KMS-11 (cell line): ENCODE measurements around the gene MEGF6.

Experiments
- H2AFZ ChIP-seq: fragments of 200-600 bp; sonication (generic); 2 replicates; pipeline ENCODE4 v1.6.1; 2016; ENCODE audit warnings: antibody characterized with exemption, mixed run types, low read depth
- H3K27ac ChIP-seq: fragments of 200-600 bp; sonication (generic); 2 replicates; pipeline ENCODE4 v1.6.1; 2016; ENCODE audit warnings: mild to moderate bottlenecking, mixed run types
- H3K27me3 ChIP-seq: fragments of 200-600 bp; sonication (generic); 2 replicates; pipeline ENCODE4 v1.6.1; 2017; ENCODE audit warnings: mild to moderate bottlenecking, low read depth, mixed run types, moderate library complexity; ENCODE audit not compliant: insufficient read depth
- H3K36me3 ChIP-seq: fragments of 200-600 bp; sonication (generic); 2 replicates; pipeline ENCODE4 v1.6.1; 2017; ENCODE audit warnings: mild to moderate bottlenecking, mixed run types; ENCODE audit not compliant: insufficient read depth
- H3K4me1 ChIP-seq: fragments of 200-600 bp; sonication (generic); 2 replicates; pipeline ENCODE4 v1.6.1; 2016; ENCODE audit warnings: mild to moderate bottlenecking, low read depth, mixed run types; ENCODE audit not compliant: poor library complexity, severe bottlenecking
- H3K4me2 ChIP-seq: fragments of 200-600 bp; sonication (generic); 2 replicates; pipeline ENCODE4 v1.7.0; 2016; ENCODE audit warnings: mild to moderate bottlenecking, mixed run types
- H3K4me3 ChIP-seq: fragments of 200-600 bp; sonication (generic); IDR thresholded peaks from 2 replicates; pipeline ENCODE4 v1.6.1; 2017; ENCODE audit warnings: low read depth, low read length, mixed read lengths; ENCODE audit not compliant: insufficient read depth
- H3K79me2 ChIP-seq: fragments of 200-600 bp; sonication (generic); 2 replicates; pipeline ENCODE4 v1.6.1; 2016; ENCODE audit warnings: low read depth, mixed run types; ENCODE audit not compliant: insufficient read depth
- H3K9ac ChIP-seq: fragments of 200-600 bp; sonication (generic); 2 replicates; pipeline ENCODE4 v1.6.1; 2016; ENCODE audit warnings: mild to moderate bottlenecking, mixed run types
- H4K20me1 ChIP-seq: fragments of 200-600 bp; sonication (generic); 2 replicates; pipeline ENCODE4 v1.6.1; 2016; ENCODE audit warnings: mild to moderate bottlenecking, mixed run types; ENCODE audit not compliant: insufficient read depth
- TF ChIP-seq, protein P1 (sequence below): fragments of 200-600 bp; sonication (generic); conservative IDR thresholded peaks from 2 replicates; pipeline ENCODE4 v1.6.1; 2017; ENCODE audit warnings: low read depth, mild to moderate bottlenecking, antibody characterized with exemption, low read length, moderate library complexity, mixed read lengths

Gene MEGF6

GRCh38 chr1:3450983-3451382 is 160.3 kb downstream of the MEGF6 start:
- H2AFZ ChIP-seq, result no peak overlapping the region
- H4K20me1 ChIP-seq, result no peaks in the 10 kb centered on the region
- TF ChIP-seq, protein P1, sequence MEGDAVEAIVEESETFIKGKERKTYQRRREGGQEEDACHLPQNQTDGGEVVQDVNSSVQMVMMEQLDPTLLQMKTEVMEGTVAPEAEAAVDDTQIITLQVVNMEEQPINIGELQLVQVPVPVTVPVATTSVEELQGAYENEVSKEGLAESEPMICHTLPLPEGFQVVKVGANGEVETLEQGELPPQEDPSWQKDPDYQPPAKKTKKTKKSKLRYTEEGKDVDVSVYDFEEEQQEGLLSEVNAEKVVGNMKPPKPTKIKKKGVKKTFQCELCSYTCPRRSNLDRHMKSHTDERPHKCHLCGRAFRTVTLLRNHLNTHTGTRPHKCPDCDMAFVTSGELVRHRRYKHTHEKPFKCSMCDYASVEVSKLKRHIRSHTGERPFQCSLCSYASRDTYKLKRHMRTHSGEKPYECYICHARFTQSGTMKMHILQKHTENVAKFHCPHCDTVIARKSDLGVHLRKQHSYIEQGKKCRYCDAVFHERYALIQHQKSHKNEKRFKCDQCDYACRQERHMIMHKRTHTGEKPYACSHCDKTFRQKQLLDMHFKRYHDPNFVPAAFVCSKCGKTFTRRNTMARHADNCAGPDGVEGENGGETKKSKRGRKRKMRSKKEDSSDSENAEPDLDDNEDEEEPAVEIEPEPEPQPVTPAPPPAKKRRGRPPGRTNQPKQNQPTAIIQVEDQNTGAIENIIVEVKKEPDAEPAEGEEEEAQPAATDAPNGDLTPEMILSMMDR, result no peak
- no peak overlapping the region for H3K9ac ChIP-seq
- peaks cover 47% of the 10 kb centered on the region for H3K27me3 ChIP-seq
- H3K4me3 ChIP-seq, result no peak overlapping the region
- H3K27ac ChIP-seq, result no peak overlapping the region
- no peaks in the 10 kb centered on the region for H3K79me2 ChIP-seq
- no peak overlapping the region for H3K4me2 ChIP-seq
- no peaks in the 10 kb centered on the region for H3K4me1 ChIP-seq
- H3K36me3 ChIP-seq, result no peaks in the 10 kb centered on the region

DNA sequence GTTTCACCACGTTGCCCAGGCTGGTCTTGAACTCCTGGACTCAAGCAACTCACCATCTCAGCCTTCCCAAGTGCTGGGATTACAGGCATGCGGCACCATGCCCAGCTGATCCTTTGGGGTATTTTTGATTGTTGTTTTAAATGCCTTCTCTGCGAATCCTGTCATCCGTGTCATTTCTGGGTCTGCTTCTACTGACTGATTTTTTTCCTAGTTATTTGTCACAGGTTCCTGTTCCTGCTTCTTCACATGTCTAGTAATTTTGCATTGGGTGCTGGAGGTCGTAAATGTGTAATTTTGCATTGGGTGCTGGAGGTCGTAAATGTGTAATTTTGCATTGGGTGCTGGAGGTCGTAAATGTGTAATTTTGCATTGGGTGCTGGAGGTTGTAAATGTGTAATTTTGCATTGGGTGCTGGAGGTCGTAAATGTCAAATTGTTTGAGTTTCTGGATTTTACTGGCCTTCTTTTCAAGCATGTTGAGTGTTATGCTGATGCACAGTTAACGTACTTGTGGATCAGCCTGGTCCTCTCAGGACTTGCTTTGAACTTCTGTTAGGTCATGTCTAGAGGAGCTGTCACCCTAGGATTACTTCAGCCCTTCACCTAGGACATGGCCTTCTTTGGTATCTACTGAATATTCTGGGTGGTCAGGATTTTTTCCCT is 161.0 kb downstream of the MEGF6 start:
- H2AFZ ChIP-seq, result no peak overlapping the region
- H3K27ac ChIP-seq, result no peak overlapping the region
- H3K27me3 ChIP-seq, result peaks cover 48% of the 10 kb centered on the region
- H3K9ac ChIP-seq, result no peak overlapping the region
- H3K4me3 ChIP-seq, result no peak overlapping the region
- no peak overlapping the region for H3K4me2 ChIP-seq
- H3K36me3 ChIP-seq, result no peaks in the 10 kb centered on the region
- no peaks in the 10 kb centered on the region for H3K4me1 ChIP-seq
- H3K79me2 ChIP-seq, result no peaks in the 10 kb centered on the region
- no peaks in the 10 kb centered on the region for H4K20me1 ChIP-seq
- TF ChIP-seq, protein P1, result no peak

DNA sequence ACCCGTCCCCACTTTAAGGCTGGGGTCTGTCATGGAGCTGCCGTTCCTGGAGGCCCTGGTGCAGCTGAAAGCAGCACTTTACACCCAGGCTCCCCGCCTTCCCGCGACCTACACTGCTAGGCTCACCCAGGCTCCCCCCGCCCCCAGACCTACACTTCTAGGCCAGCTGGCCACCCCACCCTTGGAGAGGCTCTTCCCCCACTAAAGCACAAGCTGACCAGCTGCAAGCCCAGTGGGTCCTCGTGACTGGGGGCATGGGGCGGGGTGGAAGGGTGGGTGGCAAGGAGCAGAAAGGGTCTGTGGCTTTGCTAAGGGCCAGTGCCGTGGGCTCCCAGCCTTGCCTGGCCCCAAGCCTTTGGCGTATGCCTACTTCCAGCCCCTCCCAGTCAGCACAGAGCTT is 166.6 kb downstream of the MEGF6 start:
- H4K20me1 ChIP-seq, result no peaks in the 10 kb centered on the region
- no peak overlapping the region for H3K4me3 ChIP-seq
- H3K79me2 ChIP-seq, result no peaks in the 10 kb centered on the region
- no peak overlapping the region for H3K9ac ChIP-seq
- H3K27ac ChIP-seq, result no peak overlapping the region
- peaks cover 82% of the 10 kb centered on the region; the same call in 1 of the 2 replicates for H3K27me3 ChIP-seq
- TF ChIP-seq, protein P1, result no peak
- H3K4me2 ChIP-seq, result no peak overlapping the region
- no peak overlapping the region for H2AFZ ChIP-seq
- no peaks in the 10 kb centered on the region for H3K36me3 ChIP-seq
- no peaks in the 10 kb centered on the region for H3K4me1 ChIP-seq

- TF ChIP-seq, protein P1, result no peak
- Histone ChIP-seq H3K79me2 (no peaks in the 10 kb centered on the region), H4K20me1 (no peaks in the 10 kb centered on the region), H3K9ac (no peak overlapping the region), H3K4me3 (no peak overlapping the region), H3K4me2 (no peak overlapping the region), H3K27me3 (peaks cover 82% of the 10 kb centered on the region; the same call in 1 of the 2 replicates), H3K27ac (no peak overlapping the region), H3K36me3 (no peaks in the 10 kb centered on the region), H2AFZ (no peak overlapping the region), H3K4me1 (no peaks in the 10 kb centered on the region)
Observed at GRCh38 chr1:3444298-3444697, 167.0 kb downstream of the MEGF6 start.
